GM15510 (cell line): ENCODE data around the gene GRIK4.

Experiments used
- POLR2A ChIP-seq: IDR thresholded peaks from 3 replicates; pipeline ENCODE4 v1.6.1; 2011; ENCODE audit warnings: borderline replicate concordance; ENCODE audit not compliant: insufficient read length; ENCODE audit errors: extremely low read depth

Gene GRIK4

DNA sequence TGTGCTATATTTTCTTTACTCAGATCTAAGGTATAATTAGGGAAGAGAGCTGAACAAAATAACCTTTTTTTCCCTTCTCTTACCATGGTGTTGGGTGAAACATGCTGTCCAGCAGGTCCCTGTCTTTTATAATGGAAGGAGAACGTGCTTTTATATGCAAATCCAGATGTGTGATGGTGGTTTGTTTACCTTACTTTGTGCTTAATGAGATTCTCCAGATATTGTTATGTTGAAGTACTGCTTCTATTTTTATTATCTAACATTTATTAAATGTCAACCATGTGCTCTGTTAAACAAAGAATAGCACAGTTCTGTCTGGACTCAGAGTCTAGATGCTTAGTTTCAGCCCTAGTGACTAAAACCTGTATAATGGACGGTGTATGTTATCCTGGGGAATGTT is 10.1 kb upstream of the GRIK4 start:
- TF ChIP-seq POLR2A, result no peak

DNA sequence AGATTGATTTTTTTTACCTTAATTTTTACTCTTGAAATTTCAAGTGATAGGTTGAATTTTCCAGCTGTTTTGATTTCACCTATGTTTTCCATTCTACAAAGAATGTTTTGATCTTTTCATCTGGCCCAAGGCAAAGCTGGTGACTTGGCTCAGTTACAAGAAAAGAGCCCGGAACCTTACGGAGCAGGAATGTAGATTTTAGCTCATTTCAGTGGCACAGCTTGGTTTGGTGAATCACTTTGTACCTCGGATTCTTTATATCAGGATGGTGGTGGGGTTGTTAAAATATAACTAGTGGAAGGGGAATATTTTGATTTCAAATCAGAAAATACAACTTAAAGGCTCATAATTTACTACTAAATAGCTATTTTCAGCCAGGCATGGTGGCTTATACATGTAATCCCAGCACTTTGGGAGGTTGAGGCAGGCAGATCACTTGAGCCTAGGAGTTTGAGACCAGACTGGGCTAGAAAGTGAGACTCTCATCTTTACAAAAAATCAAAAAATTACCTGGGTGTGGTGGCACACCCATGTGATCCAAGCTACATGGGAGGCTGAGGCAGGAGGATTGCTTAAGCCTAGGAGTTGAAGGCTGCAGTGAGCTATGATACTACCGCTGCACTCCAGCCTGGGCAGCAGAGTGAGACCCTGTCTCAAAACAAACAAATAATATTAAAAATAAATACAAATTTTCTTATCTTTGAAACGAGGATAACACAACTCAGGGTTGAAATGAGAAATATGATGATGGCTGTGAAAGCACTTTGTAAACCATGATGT is 9.4 kb upstream of the GRIK4 start:
- no peak for TF ChIP-seq POLR2A

DNA sequence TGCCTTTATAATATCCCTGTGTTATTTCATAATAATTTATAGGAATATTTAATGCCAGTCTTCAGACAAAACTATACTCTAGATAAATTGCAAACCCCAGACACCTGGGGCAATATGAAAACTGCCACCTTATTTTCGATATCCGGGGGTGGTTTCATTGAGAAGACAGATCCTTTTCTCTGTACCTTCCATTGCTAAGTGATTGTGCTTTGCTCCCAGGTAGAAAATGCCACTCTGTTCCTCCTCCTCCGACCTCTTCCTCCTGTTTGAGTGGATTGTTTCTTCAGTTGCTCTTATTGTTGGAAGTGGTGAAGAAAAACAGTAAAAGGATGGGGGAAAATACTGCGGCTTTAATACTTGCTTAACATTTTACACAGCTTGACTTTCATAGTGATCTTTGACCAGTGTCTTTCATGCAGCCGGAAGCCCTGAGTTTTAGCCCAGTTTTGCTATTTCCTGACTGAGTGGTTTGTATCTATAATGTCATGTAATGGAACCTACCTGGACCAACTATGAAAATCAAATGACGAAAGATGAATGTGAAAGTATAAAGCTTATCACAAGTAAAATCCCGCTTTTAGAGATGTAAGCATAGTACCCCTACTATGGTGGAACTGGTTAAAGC is 5.6 kb upstream of the GRIK4 start:
- TF ChIP-seq POLR2A, result no peak

DNA sequence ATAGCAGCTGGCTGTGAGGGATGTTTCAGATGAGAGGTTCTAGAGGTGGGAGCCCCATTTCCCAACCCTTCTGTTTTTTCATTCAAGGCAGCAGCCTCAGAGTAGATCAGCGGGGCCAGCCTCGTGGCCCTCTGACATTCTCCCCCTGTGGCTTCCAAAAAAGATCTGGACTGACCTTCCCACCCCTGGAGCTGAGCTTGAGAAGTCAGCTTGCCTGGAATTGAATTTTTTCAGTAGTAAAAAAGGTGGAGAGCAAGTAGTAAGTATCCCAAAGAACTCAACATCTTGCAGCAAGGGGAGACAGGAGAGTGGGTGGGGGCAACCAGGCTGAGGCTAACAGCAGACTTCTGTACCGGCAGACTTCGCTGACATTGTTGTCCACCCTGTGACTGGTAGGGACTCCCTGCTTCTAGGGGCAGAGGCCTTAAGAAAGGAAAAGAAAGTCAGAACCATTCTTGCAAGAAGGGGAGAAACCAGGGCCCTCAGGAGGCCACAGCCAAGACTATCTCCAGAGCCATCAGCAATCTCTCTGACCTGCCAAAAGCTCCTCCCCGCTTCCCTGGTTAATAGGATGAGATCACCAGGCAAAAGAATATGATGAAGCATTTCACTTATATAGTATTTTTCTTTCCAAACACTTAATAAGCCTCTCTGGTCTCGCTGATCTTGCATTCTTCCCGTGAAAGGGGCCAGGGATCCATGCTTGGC is 2.0 kb upstream of the GRIK4 start:
- no peak for TF ChIP-seq POLR2A

DNA sequence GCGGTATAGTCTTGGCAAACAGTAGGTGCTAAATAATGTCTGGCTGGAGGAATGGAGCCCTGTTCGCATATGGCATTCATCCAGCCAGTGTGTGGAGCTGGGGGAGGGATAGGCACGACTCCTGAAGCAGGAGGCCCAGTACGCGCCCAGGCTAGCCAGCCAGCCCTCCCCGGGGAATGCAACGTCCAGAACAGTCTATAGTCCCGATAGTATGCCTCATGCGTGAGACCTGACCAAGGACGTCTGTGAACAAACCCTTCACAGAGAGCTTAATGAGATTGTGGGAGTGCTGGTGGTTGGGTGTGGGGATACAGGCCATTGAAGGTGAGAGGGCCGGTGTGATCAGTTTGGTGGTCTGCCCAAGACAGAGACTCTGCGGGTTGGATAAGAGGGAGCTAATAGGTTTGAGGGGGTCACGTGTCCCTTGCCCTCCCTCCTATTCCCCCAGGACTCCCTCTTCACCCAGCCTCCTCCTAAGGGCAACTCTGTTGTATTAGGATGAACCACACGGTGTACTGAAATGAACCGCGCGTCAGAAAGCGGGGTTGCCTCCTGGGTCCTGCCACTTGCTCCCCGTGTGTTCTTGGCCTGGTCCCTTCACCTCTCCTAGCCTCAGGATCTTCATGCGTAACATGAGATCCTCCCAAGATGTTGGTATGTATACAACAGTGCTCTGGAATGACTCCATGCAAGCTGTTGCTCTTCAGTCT is 987 bp upstream of the GRIK4 start:
- TF ChIP-seq POLR2A, result no peak

DNA sequence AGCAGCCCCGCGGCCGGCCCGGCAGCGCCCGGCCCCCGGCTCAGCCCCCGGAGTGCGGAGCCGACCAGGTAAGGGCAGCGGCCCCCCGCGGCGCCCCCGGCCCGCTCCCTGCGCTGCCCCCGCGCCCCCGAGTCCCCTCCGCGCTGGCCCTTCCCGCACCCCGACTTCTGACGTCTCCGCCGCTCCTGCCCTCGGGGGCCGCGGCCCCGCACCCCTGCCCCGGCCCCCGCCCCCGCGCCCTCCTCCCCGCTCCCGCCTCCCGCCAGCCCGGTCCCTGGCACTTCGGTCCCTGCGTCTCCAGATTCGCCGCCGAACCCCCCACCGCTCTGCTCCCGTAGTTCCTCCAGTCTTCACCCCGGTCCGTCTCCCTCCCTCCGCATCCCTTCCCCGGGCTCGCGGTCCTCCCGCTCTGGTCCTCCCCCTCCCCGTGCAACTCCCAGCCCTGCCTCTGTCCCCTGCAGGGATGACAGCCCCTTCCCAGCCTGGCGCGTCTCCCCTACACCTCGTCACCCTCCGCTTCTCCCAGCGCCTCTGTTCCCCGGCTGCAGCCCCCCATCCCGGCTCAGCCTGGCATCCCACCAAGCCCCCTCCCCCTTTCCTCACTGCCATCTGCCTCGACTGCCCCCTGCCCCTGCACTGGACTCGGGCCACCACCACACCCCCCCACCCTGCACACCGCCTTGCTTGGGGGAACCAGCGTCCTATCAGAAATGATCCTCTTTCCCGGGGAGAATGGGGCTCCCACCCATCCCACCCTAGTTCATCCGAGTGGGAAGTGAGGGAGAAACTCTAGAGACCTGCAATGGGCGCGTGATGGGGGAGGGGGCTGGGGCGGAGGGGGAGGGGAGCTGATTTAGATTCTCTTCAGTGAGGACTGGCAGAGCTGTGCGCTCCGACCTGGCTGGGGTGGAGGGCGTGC is 531 bp downstream of the GRIK4 start:
- no peak for TF ChIP-seq POLR2A

DNA sequence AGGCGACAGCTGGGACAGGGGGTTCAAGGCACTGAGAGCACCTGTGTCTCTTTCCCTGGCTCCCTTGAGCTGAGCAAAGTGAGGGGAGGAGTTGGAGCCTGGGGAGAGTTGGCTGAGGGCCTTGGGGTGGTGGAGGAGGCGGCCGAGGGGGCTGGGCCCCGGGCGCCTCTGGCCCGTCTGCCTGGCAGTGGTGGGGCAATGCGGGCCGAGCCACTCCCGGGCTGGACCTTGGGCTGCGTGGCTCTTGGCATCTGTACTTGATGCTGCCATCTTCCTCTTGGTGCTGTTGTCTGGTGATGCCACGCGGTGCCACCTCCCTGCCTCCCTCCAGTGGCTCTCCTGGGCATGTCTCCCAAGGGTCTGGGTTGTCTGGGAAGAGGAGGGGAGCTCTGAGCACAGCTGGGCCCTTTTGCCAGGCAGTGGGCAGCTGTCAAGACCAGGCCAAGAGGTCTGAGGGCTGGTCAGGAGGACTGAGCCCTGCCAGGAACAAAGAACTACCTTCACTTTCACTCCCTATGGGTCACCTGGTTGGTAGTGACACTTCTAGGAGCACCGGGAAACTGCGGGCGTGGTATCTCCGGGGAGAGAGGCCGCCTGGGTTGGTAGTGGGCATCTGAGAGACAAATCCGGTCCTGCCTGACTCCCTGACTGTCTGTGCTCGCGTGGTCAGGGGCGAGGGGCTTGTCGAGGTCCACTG is 1.3 kb downstream of the GRIK4 start:
- TF ChIP-seq POLR2A, result no peak

DNA sequence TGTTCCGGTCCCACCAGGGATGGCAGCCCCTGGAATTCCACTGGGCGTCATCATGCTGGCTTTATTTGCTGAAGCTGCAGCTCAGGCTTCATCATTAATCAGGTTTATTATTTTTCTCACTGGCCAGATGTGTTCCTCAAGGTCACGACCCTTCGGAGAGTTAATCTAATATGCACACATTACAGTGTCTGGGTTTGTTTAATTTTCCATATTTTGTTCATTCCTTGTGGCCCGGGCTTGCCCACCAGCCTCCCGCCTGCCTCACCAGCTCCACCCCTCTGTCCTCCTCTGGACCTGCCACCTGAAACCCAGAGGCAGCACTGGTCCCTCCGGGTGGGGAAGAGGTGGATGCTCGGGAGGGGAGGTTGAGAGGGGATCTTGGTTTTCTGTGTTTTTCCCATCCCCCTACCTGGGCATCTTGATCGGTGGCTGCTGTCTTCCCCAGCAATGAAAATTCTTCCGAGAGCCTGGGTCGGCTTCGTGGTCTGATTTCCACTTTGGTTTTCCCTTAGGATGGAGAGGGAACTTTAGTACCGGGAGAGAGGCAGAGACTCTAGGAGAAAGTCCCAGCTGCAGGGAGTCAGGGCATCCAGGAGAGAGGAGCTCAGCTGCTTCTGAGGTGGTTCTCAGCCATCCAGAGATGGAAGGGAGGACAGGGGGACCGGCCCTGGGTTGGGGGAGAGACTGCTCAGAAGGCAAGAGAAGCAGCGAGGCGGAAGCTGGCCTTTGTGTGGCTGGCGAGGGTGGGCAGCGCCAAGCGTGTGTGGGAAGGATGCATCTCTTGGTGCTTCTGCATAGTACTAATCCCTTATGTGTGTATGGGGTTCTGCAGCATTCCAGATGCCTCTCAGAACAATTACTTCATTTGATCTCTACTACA is 2.1 kb downstream of the GRIK4 start:
- no peak for TF ChIP-seq POLR2A

DNA sequence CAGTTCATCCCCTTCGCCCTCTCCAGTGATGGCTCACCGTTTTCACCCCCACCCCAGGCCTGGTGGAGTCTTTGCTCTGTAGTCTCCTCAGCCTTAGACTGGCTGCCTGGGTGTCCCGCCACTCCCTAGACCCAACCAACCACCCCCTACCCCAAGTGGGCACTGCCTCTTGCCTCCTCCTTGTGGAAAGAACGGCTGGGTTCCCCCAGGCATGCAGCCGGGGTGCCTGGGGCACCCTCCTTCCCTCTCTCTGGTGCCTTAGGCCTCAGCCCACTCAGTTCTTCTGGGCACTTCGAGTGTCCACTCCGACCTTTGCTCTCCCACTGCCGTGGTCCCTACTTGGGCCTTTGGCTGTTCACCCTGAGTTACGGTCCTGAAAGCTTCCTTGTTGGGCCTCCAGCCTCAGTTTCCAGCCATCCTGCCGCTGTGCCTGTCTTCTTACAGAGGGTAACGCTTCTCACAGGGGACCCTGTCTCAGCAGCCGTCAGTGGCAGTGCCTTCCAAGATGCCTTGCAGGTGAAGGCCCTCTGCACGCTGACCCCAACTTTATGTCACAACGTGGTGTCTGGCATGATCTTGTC is 3.1 kb downstream of the GRIK4 start:
- TF ChIP-seq POLR2A, result no peak

DNA sequence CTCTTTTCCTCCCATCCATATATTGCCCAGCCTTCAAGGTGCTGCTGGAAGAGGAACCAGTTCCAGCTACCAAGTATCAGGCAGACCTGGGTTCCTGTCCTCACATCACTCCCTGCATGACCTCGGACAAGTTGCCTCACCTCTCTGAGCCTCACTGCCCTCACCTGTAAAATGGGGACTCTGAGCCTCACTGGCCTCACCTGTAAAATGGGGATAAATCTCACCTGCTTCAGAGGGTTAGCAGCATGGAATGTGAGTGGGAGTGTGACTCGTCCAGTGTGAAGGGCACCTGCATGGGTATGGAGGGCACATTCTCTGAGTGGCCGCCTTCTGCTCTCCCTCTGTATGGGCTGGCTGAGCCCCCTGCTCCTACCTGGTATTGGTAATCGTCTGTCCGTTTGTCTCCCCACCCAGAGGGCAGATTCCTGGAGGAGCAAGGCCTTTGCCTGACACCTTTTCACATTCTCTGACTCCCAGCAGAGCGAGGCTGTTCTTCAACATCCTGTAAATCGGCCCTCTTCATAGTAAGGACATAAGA is 3.7 kb downstream of the GRIK4 start:
- no peak for TF ChIP-seq POLR2A

DNA sequence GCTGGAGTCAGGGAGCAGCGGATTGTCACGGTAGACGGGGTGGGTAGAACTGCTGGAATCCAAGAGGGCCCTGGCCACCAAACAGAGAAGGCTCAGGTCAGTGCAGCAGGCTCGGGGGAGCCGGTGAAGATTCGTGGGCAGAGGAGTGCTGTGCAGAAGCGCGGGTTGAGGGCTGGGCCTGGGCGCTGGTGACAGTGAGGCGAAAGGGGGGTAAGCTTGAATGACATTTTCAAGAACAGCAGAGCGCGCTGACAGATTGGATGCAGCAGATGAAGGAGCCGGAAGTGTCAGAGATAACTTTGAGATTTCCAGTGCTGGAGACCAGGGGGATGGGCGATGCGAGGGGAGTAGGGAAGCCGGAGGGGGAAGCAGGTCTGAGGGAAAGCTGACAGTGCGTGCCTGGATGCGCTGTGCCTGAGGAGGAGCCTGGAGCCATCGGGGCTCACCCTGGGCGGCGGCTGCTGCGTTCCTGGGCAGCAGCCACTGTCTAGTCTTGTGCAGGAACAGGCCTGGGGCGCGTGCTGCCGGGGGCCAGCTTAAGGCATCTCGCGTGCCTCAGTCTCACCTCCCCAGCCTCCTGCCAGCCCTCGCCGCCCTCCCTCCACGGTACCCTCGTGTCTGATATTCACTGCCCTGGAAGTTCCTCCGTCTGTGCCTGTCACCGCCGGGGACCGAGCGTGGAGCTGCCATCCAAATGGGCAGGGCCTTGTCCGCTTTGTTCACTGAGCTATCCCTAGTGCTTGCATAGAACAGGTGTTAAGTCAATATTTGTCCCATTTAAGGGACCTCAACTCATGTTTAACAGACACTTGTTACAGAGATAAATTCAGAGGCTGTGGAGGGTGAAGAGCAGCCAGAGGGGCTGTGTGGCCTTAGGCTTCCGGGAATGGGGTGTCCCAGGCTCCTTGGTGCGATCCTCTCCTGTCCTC is 5.2 kb downstream of the GRIK4 start:
- TF ChIP-seq POLR2A, result no peak

DNA sequence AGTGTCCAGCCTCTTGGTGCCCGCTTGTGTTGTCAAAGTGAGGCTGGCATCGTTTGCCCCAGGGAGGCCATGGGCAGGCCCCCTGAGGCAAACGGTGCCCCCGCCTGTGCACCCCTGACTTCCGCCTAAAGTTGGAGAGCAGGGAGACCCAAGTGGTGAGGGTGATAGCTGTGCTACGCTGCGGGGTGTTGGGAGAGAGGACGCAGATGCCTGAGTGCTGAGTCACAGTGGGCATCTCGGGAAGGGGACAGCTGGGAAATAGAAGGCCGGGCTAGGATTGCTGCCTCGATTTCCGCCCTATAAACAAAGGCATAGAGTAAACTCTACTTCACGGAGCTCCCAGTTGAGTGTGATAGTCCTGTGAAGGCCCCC is 5.8 kb downstream of the GRIK4 start:
- TF ChIP-seq POLR2A, result no peak
